ENCODE measurements around the gene MYO9A.

Gene MYO9A

DNA sequence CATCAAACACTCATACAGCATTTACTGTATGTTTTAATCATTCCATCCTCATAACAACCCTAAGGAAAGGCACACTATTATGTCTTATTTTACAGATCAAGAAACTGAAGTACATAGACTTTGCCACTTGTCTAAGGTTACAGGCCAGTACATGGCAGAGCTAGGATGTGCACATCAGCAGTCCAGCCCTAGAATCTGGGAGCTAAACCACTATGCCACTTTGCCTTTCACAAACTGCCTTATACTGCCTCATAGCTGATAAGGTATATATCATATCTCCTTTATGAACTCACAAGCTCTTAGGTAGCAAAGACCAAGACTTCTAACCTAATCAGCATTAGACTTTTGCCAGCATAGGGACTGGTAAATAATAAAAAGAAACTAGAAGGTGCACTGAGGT is 49.1 kb downstream of the MYO9A start:
- H4K8ac ChIP-seq (ENCODE audit: low read depth, low read length) = no peak overlapping the region
- no peaks in the 10 kb centered on the region for H3K27me3 ChIP-seq (ENCODE audit: insufficient read depth, low read length)
- no peaks in the 10 kb centered on the region for H3K9me3 ChIP-seq (ENCODE audit: insufficient read depth, low read depth, low read length)
- H3K9ac ChIP-seq (ENCODE audit: low read length) = no peak overlapping the region
- no peak overlapping the region for H4K12ac ChIP-seq (ENCODE audit: low read depth, low read length)
- H3K18ac ChIP-seq (ENCODE audit: low read length) = no peak overlapping the region
- no peak overlapping the region for H2AFZ ChIP-seq (ENCODE audit: insufficient read depth, low read length, poor library complexity)
- H3K4me2 ChIP-seq (ENCODE audit: low read length) = no peak overlapping the region
- no peaks in the 10 kb centered on the region for H3K79me1 ChIP-seq (ENCODE audit: low read length)
- H4K91ac ChIP-seq (ENCODE audit: low read depth, low read length) = no peak overlapping the region
- H3K4me3 ChIP-seq (ENCODE audit: low read depth, low read length) = no peak overlapping the region
- no peak overlapping the region for H3K4ac ChIP-seq (ENCODE audit: low read depth, low read length)
- no peak overlapping the region for H3K27ac ChIP-seq (ENCODE audit: low read depth, low read length)
- H2AK5ac ChIP-seq (ENCODE audit: low read length) = no peak overlapping the region
- no peak overlapping the region for H3K14ac ChIP-seq (ENCODE audit: low read length)
- DNase-seq = no peak
- H2BK120ac ChIP-seq (ENCODE audit: insufficient read depth, low read length, poor library complexity) = no peak overlapping the region
- H2BK5ac ChIP-seq (ENCODE audit: low read depth, low read length, poor library complexity) = no peak overlapping the region
- H3K79me2 ChIP-seq (ENCODE audit: control insufficient read depth, insufficient read depth, low read length, poor library complexity) = no peaks in the 10 kb centered on the region
- no peaks in the 10 kb centered on the region for H3K4me1 ChIP-seq (ENCODE audit: control insufficient read depth in 1 of 2, insufficient read depth in 2 of 2, low read length in 2 of 2)
- H3K23ac ChIP-seq (ENCODE audit: low read length) = no peak overlapping the region
- H2BK12ac ChIP-seq (ENCODE audit: low read length) = no peak overlapping the region
- no peaks in the 10 kb centered on the region for H3K36me3 ChIP-seq (ENCODE audit: control insufficient read depth in 1 of 2, insufficient read depth in 2 of 2, low read length in 2 of 2)

- Histone ChIP-seq H3K4ac (ENCODE audit: low read depth, low read length) (no peak overlapping the region), H3K4me3 (ENCODE audit: low read depth, low read length) (no peak overlapping the region), H3K9ac (ENCODE audit: low read length) (no peak overlapping the region), H3K36me3 (ENCODE audit: control insufficient read depth in 1 of 2, insufficient read depth in 2 of 2, low read length in 2 of 2) (no peaks in the 10 kb centered on the region), H3K27me3 (ENCODE audit: insufficient read depth, low read length) (no peaks in the 10 kb centered on the region), H2BK5ac (ENCODE audit: low read depth, low read length, poor library complexity) (no peak overlapping the region), H3K27ac (ENCODE audit: low read depth, low read length) (no peak overlapping the region), H3K9me3 (ENCODE audit: insufficient read depth, low read depth, low read length) (no peaks in the 10 kb centered on the region), H3K79me1 (ENCODE audit: low read length) (peaks cover 5% of the 10 kb centered on the region), H4K12ac (ENCODE audit: low read depth, low read length) (no peak overlapping the region), H3K4me1 (ENCODE audit: control insufficient read depth in 1 of 2, insufficient read depth in 2 of 2, low read length in 2 of 2) (peaks cover 5 to 14% of the 10 kb centered on the region in 2 experiments), H2AK5ac (ENCODE audit: low read length) (no peak overlapping the region), H3K4me2 (ENCODE audit: low read length) (no peak overlapping the region), H4K8ac (ENCODE audit: low read depth, low read length) (no peak overlapping the region), H3K18ac (ENCODE audit: low read length) (no peak overlapping the region), H3K14ac (ENCODE audit: low read length) (no peak overlapping the region), H2BK120ac (ENCODE audit: insufficient read depth, low read length, poor library complexity) (no peak overlapping the region), H3K23ac (ENCODE audit: low read length) (no peak overlapping the region), H2BK12ac (ENCODE audit: low read length) (no peak overlapping the region), H3K79me2 (ENCODE audit: control insufficient read depth, insufficient read depth, low read length, poor library complexity) (peaks cover 4% of the 10 kb centered on the region), H4K91ac (ENCODE audit: low read depth, low read length) (no peak overlapping the region), H2AFZ (ENCODE audit: insufficient read depth, low read length, poor library complexity) (no peak overlapping the region)
- DNase-seq = no peak
- no CpG with 5 or more reads among the region's 2 CpGs for WGBS (ENCODE audit: extremely low coverage, insufficient coverage, insufficient read length)
These were observed 52.1 kb downstream of the MYO9A start for GRCh38 chr15:72065801-72066200.

- no peak overlapping the region for H3K23ac ChIP-seq (ENCODE audit: low read length)
These were observed 54.8 kb downstream of the MYO9A start for GRCh38 chr15:72063186-72063585.

GRCh38 chr15:72062319-72062718 is 55.6 kb downstream of the MYO9A start:
- no peak overlapping the region for H2AK5ac ChIP-seq (ENCODE audit: low read length)
- peaks cover 5% of the 10 kb centered on the region for H3K79me1 ChIP-seq (ENCODE audit: low read length)
- H4K8ac ChIP-seq (ENCODE audit: low read depth, low read length) = no peak overlapping the region
- no peak overlapping the region for H4K12ac ChIP-seq (ENCODE audit: low read depth, low read length)
- H4K91ac ChIP-seq (ENCODE audit: low read depth, low read length) = no peak overlapping the region
- H3K4me3 ChIP-seq (ENCODE audit: low read depth, low read length) = no peak overlapping the region
- H3K4me2 ChIP-seq (ENCODE audit: low read length) = no peak overlapping the region
- H3K14ac ChIP-seq (ENCODE audit: low read length) = no peak overlapping the region
- H2AFZ ChIP-seq (ENCODE audit: insufficient read depth, low read length, poor library complexity) = no peak overlapping the region
- no peaks in the 10 kb centered on the region for H3K9me3 ChIP-seq (ENCODE audit: insufficient read depth, low read depth, low read length)
- H3K36me3 ChIP-seq (ENCODE audit: control insufficient read depth in 1 of 2, insufficient read depth in 2 of 2, low read length in 2 of 2) = no peaks in the 10 kb centered on the region
- H2BK12ac ChIP-seq (ENCODE audit: low read length) = no peak overlapping the region
- H3K4me1 ChIP-seq (ENCODE audit: control insufficient read depth in 1 of 2, insufficient read depth in 2 of 2, low read length in 2 of 2) = peaks cover 5 to 14% of the 10 kb centered on the region in 2 experiments
- peaks cover 4% of the 10 kb centered on the region for H3K79me2 ChIP-seq (ENCODE audit: control insufficient read depth, insufficient read depth, low read length, poor library complexity)
- no peak overlapping the region for H3K23ac ChIP-seq (ENCODE audit: low read length)
- H3K27ac ChIP-seq (ENCODE audit: low read depth, low read length) = no peak overlapping the region
- H3K4ac ChIP-seq (ENCODE audit: low read depth, low read length) = no peak overlapping the region
- no peak overlapping the region for H3K9ac ChIP-seq (ENCODE audit: low read length)
- peak in 1 of 2 donors; percentile 71 for DNase-seq
- H3K18ac ChIP-seq (ENCODE audit: low read length) = no peak overlapping the region
- no peak overlapping the region for H2BK5ac ChIP-seq (ENCODE audit: low read depth, low read length, poor library complexity)
- no peaks in the 10 kb centered on the region for H3K27me3 ChIP-seq (ENCODE audit: insufficient read depth, low read length)
- H2BK120ac ChIP-seq (ENCODE audit: insufficient read depth, low read length, poor library complexity) = no peak overlapping the region

More at GRCh38 chr15:72063186-72063585, 54.8 kb downstream of the MYO9A start:
- Histone ChIP-seq H4K12ac (ENCODE audit: low read depth, low read length) (no peak overlapping the region), H3K18ac (ENCODE audit: low read length) (no peak overlapping the region), H4K91ac (ENCODE audit: low read depth, low read length) (no peak overlapping the region), H3K27ac (ENCODE audit: low read depth, low read length) (no peak overlapping the region), H3K79me2 (ENCODE audit: control insufficient read depth, insufficient read depth, low read length, poor library complexity) (peaks cover 4% of the 10 kb centered on the region), H3K79me1 (ENCODE audit: low read length) (peaks cover 5% of the 10 kb centered on the region), H3K4me3 (ENCODE audit: low read depth, low read length) (no peak overlapping the region), H3K4me1 (ENCODE audit: control insufficient read depth in 1 of 2, insufficient read depth in 2 of 2, low read length in 2 of 2) (peaks cover 5 to 14% of the 10 kb centered on the region in 2 experiments), H3K9me3 (ENCODE audit: insufficient read depth, low read depth, low read length) (no peaks in the 10 kb centered on the region), H3K9ac (ENCODE audit: low read length) (no peak overlapping the region), H2BK5ac (ENCODE audit: low read depth, low read length, poor library complexity) (no peak overlapping the region), H3K14ac (ENCODE audit: low read length) (no peak overlapping the region), H2AFZ (ENCODE audit: insufficient read depth, low read length, poor library complexity) (no peak overlapping the region), H2AK5ac (ENCODE audit: low read length) (no peak overlapping the region), H2BK12ac (ENCODE audit: low read length) (no peak overlapping the region), H2BK120ac (ENCODE audit: insufficient read depth, low read length, poor library complexity) (no peak overlapping the region), H3K36me3 (ENCODE audit: control insufficient read depth in 1 of 2, insufficient read depth in 2 of 2, low read length in 2 of 2) (no peaks in the 10 kb centered on the region), H3K27me3 (ENCODE audit: insufficient read depth, low read length) (no peaks in the 10 kb centered on the region), H3K4ac (ENCODE audit: low read depth, low read length) (no peak overlapping the region), H4K8ac (ENCODE audit: low read depth, low read length) (no peak overlapping the region), H3K4me2 (ENCODE audit: low read length) (no peak overlapping the region)
- DNase-seq = peak in 1 of 2 donors; percentile 27
